HG02973 (cell line): Measurements from ENCODE around the gene C13orf42.
"Not testable (repeated sequence)": the region's sequence is repeated elsewhere in the genome, so short reads cannot be mapped to it uniquely, and the experiment has no call there.

ENCODE experiments used
- ATAC-seq: cut with Tn5 transposase; IDR thresholded peaks from one replicate; pipeline ENCODE4 v1.9.1; 2021; ENCODE audit warnings: moderate library complexity; ENCODE audit not compliant: unreplicated experiment

Gene C13orf42

DNA sequence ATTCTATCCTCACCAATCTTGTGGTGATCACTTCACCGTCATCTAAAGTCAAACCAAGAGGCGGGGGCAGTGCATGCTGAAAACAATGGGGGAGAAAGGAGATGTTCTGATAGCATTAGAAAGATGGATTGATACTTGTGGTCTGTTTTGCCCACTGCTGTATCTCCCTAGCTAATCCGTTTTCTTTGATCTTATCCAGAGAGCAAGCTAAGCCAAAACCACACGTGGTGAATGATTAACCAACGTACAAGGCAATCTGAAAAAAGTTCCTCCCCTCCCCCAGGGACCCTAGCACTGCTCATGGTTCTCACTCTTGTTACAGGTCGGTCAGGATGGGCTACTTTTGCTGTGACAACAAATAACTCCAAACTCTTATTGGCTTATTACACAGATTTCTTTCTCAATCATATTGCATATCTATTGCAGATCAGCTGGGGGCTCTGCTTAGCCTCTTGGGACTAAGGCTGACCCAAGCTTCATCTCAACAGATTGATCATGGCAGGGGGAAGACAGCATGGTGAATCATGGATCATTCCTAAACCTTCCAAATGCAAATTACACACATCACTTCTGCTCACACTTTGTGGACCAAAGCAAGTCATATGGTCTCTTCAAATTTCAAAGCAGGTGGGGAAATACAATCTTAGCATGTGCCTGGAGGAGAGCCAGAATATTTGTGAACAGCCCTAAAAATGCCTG, 11.9 kb upstream of the C13orf42 start:
- ATAC-seq = no peak

DNA sequence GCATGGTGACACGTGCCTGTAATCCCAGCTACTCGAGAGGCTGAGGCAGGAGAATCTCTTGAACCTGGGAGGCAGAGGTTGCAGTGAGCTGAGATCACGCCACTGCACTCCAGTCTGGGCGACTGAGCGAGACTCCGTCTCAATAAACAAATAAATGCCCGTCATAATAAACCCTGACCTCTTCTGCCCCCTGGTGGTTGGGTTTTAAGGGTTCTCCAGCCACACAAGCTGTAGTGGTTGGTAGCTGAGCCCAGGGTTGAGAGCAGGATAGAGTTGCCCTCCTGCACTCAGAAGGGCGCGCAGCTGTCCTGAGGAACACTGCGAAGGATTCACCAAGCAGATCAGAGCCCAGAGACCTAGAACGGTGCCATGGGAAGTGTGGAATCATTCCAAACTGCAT, 9.8 kb upstream of the C13orf42 start:
- ATAC-seq = not testable (repeated sequence)

DNA sequence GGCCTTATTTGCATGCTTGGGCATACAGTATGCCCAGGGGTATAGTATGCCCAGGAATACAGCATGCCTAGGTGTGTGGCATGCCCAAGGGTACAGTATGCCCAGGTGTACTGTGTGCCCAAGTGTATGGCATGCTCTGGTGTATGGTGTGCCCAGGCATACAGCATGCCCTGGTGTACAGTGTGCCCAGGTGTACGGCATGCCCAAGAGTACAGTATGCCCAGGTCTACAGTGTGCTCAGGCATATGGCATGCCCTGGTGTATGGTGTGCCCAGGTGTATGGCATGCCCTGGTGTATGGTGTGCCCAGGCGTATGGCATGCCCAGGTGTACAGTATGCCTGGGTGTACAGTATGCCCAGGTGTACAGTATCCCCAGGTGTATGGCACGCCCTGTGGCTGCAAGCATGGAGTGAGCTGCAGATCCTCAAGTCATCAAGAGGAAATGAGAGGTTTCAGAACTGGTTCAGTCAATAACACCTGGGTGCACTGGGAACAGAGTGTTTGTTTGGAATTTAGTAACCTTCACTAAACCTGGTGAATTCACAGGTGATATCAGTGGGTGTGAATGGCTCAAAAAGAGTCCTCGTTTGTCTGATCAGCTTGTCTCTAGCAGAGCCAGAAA, 7.8 kb upstream of the C13orf42 start:
- no peak for ATAC-seq

DNA sequence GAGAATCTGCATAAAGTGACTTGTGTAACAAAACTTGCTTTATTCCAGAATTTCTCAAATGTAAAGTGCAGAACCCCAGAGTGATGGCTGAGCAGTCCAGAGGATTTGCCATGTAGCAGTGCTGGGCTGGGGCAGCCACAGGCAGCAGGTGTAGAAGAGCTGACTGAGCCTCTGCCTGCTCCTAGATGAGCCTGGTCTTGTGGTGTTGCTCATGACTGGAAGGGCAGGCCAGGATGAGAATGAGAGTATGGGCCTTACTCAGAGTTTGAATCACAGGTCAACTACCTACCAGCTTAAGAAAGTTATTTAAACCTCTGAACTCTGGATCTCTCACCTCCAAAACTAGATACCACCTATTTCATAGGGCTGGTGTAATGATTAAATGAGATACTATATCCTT, 2.9 kb upstream of the C13orf42 start:
- ATAC-seq = no peak

DNA sequence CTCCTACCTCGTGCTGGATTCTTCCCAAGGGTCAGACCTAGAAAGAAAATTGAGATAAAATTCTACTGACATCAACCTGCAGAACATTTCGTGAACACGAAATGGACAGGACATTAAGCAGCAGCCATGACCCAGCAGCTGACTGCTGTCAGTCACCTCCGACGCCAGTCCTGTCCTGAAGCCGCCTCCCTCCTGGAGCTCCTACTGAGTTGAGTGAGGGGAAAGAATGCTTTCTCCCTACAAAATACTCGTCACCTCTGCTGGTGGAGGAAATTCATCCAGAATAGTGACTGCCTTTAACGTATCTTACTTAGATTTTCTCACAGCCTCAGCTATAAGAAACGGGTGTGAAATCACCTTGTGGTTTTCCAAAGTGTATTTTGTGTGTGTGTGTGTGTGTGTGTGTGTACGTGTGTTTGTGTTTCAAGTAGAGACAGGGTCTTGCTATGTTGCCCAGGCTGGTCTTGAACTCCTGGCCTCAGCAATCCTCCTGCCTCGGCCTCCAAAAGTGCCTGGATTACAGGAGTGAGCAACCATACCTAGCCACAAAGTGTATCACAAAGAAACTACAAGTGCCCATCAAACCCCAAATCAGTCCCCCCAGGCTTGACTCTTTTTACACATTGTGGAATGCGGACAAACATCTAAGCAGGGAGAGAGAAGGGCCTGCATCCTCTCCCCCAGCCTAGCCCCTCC, 2.3 kb upstream of the C13orf42 start:
- no peak for ATAC-seq

DNA sequence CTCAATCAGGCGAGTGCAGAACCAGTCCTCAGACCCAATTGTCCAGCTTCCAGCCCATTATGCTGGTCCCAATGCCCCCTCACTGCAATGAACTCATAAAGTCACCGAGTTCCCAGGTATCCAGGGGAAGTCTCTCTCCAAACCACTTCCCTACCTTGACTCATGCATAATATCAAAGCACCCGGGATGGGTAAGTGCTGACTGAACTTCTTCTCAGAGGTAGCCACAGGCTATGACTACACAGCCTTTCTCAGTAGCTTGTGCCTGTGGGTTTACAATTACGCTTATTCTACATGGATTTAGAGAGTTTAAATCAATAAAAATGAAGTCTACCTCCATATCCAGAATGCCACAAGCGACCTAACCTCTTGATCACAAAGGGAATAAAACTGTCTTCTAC, 1.7 kb upstream of the C13orf42 start:
- ATAC-seq = no peak

DNA sequence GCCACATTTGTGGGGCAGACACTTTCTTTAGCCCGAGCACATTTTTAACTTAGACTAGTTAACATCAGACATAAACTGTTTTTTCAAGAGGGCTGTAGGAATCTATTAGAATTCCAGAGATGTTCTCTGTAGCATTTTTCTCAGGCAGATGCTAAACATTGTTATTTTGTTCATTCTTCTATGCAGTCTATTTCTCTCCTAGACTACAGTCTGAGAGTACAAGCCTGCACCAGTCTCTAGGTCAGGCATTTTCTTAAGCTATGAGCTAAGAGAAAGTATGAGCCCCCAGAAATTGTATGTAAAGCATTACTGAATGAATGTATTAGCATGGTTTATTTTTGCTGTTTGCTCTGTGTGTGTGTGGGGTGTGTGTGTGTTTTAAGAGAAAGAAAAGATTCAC, 923 bp upstream of the C13orf42 start:
- no peak for ATAC-seq

DNA sequence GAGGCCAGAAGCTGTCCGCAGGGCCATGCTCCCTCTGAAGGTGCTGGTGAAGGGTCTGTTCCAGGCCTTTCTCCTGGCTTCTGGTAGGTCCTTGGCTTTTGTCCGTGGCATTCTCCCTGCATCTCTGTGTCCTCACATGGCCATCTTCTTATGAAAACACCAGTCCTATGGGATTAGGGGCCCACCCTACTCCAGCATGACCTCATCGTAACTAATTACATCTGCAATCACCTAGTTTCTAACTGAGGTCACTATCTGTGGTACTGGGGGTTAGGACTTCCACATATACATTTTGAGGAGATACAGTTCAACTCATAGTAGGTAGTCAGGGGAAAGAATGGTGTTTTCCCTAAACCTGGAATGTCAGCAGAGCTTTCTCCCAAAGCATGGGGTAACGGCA, 3.1 kb downstream of the C13orf42 start:
- no peak for ATAC-seq

DNA sequence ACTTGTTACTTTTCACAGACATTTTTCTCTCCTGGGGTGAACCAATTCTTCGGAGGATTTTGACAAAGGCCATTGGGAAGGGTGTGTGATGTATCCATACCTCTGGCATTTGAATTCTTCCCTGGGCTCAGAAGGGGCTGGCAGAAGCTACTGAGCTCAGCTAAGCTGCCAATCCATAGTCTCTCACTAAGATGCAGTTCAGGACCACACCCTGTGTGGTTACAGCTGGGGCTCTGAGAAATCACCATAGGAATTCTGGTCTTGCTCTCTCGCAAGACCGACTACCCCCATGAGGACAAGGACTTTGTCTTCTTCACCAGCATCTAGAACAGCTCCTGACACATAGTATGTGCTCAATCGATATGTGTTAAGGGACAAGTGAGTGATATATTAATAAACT, 6.0 kb downstream of the C13orf42 start:
- no peak for ATAC-seq

DNA sequence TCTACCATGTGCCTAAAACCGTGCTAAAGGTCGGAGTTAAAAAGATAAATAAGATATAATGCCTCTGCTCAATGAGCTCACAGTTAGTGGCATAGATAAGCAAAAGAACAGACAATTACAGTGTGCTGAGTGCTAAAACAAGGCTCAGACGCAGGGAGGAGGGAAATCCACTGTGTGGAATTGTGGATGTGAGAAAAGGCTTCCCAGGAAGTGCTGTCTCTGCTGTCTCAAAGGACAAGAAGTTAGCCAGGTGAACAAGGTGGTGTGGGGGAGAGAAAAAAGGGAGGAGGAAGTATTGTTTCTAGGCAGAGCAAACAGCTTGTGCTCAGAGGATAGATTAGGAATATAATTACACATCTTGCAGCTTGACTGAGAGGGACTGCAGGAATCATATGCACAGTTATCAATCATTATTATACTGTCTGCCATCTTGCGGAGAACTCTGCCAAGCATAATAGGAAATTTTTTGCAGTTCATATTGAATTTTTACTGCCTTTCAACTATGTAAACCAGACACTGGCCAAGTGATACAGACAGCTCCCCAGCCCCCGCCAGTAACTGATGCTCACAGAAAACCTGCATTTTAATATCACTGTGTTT, 9.3 kb downstream of the C13orf42 start:
- no peak for ATAC-seq

DNA sequence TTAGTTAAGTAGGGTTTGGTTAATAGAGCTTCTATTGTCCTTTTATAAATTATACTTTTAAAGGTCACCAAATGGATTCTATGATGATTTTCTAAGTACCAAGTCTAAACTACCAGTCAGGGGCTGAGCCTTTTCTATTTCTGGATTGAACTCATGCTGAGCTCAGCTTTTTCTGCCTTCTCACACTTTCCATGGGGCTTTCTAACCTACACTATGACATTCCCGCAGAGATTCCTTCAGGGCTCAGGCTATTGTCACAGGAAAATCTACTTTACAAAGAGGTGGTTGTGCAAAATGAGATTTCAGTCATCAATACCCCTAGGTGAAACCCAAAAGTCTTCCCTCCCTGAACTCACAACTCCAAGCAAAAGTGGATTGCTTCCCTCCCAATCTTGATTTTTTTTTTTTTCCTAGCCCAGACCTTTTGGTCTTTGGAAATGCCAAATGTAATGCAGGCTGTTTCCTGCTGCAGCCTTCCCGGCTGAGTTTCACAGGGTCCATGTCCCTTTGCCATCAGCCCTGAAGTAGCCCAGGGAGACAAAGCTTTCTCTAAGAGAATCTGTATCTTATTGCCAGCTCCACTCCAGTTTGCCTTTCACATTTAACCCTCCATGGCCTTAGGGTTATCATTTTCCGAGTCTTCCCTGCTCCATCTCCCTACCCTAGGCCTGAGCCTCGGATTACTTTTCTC, 13.6 kb downstream of the C13orf42 start:
- no peak for ATAC-seq

DNA sequence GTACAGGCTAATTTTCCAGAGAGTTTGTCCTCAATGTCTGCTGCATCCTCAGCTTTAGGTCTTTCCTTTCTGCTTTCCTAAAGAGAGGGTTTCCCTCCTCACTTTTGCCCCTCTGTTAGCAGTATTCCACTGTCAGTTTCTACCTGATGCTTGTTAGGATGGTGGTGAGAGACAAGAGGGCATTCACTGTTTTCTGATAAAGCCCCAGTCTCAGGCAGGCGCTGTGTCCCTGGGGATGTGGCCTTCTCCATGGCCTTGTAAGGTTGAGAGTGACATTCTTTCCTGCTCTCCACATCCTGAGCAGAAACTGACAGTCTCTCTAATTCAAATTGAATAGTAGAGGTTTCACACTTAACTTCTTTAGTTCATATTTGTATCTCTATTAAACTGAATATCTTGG, 14.9 kb downstream of the C13orf42 start:
- no peak for ATAC-seq

DNA sequence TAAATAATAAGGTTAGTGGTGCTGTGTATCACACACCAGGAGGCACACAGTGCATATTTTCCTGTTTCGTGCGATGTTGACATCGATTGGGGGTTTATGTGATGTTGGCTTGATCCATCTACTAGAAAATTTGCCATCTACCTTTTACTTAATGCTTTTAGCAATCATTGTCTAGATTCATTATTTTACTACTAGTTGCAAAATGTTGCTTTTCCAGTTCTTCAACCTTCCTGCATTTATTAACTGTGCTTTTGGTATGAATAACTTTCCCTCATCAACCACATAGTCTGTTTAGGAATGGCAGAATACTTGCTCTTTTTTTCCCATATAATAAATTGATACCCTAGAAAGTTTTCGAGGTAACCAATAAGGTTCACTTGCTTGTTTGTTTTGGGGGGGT, 17.5 kb downstream of the C13orf42 start:
- ATAC-seq = no peak

DNA sequence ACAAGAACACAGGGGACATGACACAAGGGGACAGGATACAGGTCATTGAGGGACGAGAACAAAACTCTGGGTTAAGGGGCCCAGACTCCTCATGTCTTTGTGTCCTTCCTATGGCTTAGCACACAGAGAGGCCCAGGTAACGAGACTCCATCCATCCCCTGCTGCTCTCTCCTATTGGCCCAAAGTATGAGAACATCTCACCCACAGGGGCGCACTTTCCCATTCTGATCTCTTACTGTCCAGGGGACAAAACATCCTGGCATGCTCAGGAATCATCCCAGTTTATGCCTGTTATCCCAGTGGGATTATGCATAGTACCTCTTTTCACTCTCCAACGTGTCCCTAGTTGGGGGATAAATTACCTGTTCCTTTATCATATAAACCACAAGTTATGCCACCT, 19.2 kb downstream of the C13orf42 start:
- ATAC-seq = no peak

DNA sequence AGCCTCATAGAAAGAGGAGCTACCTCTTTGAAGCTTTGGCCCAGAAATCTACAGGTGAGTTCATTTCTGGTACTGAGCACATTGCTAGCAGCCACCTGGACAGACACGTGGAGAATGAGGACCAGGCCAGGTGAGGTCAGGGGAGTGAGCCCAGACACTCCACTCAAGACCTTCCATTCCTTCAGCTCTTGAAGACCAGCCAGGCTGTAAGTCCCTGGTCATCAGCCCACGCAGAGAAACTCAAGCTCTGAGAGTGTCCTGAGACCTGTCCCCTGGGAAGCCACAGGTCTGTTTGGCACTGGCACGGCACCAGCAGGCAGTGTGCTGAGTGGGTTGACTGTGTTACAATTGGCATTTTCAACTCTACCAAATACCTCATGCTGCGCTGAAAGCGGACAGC, 27.4 kb downstream of the C13orf42 start:
- no peak for ATAC-seq

DNA sequence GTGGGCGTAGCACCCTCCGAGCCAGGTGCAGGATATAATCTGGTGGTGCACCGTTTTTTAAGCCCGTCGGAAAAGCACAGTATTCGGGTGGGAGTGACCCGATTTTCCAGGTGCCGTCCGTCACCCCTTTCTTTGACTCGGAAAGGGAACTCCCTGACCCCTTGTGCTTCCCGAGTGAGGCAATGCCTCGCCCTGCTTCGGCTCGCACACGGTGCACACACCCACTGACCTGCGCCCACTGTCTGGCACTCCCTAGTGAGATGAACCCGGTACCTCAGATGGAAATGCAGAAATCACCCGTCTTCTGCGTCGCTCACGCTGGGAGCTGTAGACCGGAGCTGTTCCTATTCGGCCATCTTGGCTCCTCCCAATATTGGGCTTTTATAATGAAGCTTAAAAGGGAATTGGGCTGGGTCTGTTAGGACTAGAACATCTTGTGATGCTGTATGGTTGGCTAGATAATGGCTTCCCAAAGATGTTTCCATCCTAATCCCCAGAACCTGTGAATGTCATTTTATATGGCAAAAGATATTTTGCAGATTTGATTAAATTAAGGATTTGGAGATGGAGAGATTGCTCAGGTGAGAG, 30.5 kb downstream of the C13orf42 start:
- not testable (repeated sequence) for ATAC-seq

DNA sequence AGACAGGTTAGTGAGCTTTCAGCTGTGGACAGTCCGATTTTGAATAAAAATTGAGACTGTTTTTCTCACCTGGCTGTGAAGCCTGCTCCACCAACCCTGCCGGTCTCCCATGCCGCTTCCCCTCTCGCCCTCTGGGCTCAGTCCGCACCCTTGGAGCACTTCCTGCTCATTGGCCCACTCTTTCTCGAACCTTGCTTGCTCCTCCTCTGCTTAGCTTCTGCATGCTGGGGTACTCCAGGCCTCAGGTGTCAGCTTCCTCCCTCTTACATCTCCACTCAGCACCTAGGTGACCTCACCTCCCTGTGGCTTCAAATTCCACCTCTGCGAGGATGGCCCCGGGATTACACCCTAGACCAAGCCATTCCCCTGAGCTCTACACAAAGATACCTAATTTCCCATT, 39.6 kb downstream of the C13orf42 start:
- ATAC-seq = no peak

DNA sequence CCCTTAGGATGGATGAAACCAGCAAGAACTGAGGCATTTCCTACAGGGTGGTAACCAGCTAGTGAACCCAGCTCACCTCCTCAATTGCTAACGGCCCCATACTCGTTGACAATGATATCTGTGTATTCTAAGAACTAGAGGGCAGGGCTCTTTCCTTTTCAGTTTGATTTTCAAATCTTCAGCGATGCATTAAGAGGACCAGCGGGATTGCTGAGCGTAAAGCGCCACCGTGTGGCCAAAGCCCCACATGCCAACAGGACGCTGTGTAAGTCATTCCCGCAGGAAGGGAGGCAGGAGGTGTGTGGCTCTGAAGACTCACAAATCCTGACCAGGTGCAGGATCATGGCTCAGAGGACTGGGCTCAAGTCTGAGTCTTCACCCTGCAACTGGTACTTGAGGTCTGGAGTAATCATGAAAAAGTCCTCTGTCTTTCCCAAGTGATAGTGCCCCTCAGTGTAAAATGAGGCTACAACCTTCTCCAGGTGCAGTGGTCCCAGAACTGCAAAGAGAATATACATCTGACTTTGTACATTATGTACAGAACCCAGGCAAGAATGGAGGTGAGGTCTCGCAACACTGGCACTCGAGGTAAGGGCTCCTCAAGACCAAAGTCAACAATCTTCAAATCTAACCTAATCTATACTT, 40.9 kb downstream of the C13orf42 start:
- peak; percentile 83 for ATAC-seq

DNA sequence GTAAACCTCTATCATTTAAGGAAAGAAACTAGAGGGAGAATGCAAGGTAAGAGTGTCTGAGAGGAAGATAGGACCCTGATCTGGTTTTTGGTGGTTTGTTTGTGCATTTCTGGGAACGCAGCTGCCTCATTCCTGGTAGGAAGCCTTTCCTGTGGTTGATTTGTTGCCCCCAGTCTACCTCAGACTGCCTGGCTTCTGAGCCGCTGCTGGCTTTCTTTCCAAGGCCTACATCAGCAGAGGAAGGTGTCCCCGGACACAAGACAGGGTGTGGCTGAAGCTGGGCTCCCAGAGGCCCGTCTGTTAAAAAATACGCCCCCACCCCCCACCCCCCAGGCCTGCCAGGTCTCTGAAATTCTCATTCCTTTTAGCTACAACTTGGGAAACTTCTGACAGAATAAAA, 42.6 kb downstream of the C13orf42 start:
- ATAC-seq = no peak

DNA sequence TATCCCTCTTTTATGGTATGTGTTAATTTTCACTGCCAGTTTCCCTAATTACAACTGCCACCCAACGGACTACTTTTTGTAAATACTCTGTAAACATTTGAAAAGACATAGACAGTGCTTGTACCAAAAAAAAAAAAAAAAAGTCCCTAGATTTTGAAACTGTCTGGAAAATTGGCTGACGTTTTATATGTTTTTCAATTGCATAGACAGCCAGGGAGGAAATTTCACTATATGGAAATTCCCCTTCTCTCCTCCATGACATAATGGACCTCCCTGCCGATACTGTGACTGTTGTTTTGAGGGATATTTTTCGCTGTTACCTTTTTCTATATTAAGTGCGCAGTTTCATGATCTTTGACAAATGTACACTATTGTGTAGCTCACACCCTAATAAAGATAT, 43.4 kb downstream of the C13orf42 start:
- ATAC-seq = no peak
